Measurements from ENCODE around the gene TSC22D2. TPM values are rescaled to one million over a fixed set of nuclear protein-coding genes. Genes with fewer than 3 reads are reported as not detected.

TSC22D2 gene
- total RNA-seq, 1 experiment from 2014 or later, result 43.1 TPM

DNA sequence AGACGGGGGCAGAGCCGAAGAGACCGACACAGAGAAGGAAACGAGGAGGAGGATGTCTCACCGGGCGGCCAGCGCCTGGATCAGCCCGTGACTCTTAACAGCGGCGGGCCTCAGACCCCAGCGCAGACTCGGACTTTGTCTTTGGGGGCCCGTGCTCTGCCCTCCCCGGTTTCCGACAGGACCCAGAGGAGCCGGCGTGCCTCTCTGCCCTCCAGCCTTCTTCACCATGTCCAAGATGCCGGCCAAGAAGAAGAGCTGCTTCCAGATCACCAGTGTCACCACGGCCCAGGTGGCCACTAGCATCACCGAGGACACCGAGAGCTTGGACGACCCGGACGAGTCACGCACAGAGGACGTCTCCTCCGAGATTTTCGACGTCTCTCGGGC lies 1.0 kb downstream of the TSC22D2 start:
- DNase-seq (ENCODE audit: low read depth, low spot score), result no peak
- TF ChIP-seq SIN3A (IDR thresholded peaks at IDR 0.05; ENCODE audit: borderline replicate concordance, insufficient read depth, low read depth, low read length) (0 out of 2 replicates have a peak, but pooled peaks have one; percentile 9), TCF7L2 (IDR thresholded peaks at IDR 0.05; ENCODE audit: low read depth, low read length) (no peak)
- intact Hi-C loops (cut with micrococcal nuclease; ENCODE audit: unreplicated experiment) (no loop called here), in situ Hi-C loops (cut with HindIII; ENCODE audit: low pct_unique_long_range_greater_than_20kb, low sequenced_read_pairs) (no loop called here)
- Histone ChIP-seq H3K27me3 (ENCODE audit: control insufficient read depth, insufficient read depth, low read length) (no peaks in the 10 kb centered on the region), H3K9me3 (ENCODE audit: control insufficient read depth, insufficient read depth, low read depth, low read length) (no peaks in the 10 kb centered on the region), H3K36me3 (ENCODE audit: control insufficient read depth, insufficient read depth, low read length) (peaks cover 29% of the 10 kb centered on the region), H3K4me3 (ENCODE audit: low read depth in 2 of 2, low read length in 2 of 2) (peak overlapping the region; percentile 87 to 93), H3K4me1 (ENCODE audit: control insufficient read depth, insufficient read depth, low read length) (peaks cover 9% of the 10 kb centered on the region), H3K27ac (ENCODE audit: low read length) (peak overlapping the region; percentile 100)
- BruUV-seq (replicated peaks), result TSS peak; percentile 59
- POLR2A ChIA-PET, result interaction anchor here (0.5 to 1.5 kb wide), 15 partner anchors 9 to 446 kb away, joined by 3 to 8 read pairs (median 5); no protein-coding TSS in a partner anchor
- ATAC-seq, result peak; percentile 5; the same call in 1 of the 2 replicates
- CTCF ChIA-PET, result interaction anchor here (0.6 to 1.7 kb wide), 5 partner anchors 38 to 249 kb away, joined by 3 to 12 read pairs (median 5); no protein-coding TSS in a partner anchor

DNA sequence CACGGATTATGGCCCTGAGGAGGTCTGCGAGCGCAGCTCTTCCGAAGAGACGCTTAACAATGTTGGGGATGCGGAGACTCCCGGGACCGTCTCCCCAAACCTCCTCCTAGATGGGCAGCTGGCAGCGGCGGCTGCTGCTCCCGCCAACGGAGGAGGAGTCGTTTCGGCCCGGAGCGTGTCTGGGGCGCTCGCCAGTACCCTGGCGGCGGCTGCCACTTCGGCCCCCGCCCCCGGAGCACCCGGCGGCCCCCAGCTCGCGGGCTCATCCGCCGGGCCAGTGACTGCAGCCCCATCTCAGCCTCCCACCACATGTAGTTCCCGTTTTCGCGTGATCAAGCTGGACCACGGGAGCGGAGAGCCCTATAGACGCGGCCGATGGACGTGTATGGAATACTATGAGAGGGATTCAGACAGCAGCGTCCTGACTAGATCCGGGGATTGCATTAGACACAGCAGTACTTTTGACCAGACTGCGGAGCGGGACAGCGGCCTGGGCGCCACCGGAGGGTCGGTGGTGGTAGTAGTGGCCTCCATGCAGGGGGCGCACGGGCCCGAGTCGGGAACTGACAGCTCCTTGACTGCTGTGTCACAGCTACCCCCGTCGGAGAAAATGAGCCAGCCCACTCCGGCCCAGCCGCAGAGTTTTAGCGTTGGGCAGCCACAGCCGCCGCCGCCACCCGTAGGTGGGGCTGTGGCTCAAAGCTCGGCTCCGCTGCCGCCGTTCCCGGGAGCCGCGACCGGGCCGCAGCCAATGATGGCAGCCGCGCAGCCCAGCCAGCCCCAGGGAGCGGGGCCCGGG lies 1.6 kb downstream of the TSC22D2 start:
- POLR2A ChIA-PET, result interaction anchor here (0.5 to 1.4 kb wide), 6 partner anchors 34 to 330 kb away, joined by 3 to 6 read pairs (median 4); no protein-coding TSS in a partner anchor
- H3K36me3 ChIP-seq (ENCODE audit: control insufficient read depth, insufficient read depth, low read length), result peaks cover 35% of the 10 kb centered on the region
- CTCF ChIA-PET, result interaction anchor here (0.6 to 1.3 kb wide), 4 partner anchors 64 to 249 kb away, joined by 4 to 12 read pairs (median 6); no protein-coding TSS in a partner anchor
- TF ChIP-seq TCF7L2 (IDR thresholded peaks at IDR 0.05; ENCODE audit: low read depth, low read length) (no peak), SIN3A (IDR thresholded peaks at IDR 0.05; ENCODE audit: borderline replicate concordance, insufficient read depth, low read depth, low read length) (peak; percentile 81)
- TF ChIP-seq, protein P1, sequence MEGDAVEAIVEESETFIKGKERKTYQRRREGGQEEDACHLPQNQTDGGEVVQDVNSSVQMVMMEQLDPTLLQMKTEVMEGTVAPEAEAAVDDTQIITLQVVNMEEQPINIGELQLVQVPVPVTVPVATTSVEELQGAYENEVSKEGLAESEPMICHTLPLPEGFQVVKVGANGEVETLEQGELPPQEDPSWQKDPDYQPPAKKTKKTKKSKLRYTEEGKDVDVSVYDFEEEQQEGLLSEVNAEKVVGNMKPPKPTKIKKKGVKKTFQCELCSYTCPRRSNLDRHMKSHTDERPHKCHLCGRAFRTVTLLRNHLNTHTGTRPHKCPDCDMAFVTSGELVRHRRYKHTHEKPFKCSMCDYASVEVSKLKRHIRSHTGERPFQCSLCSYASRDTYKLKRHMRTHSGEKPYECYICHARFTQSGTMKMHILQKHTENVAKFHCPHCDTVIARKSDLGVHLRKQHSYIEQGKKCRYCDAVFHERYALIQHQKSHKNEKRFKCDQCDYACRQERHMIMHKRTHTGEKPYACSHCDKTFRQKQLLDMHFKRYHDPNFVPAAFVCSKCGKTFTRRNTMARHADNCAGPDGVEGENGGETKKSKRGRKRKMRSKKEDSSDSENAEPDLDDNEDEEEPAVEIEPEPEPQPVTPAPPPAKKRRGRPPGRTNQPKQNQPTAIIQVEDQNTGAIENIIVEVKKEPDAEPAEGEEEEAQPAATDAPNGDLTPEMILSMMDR (IDR thresholded peaks at IDR 0.05), result peak; percentile 79
- no TSS peak for BruUV-seq (replicated peaks)
- intact Hi-C loops (cut with micrococcal nuclease; ENCODE audit: unreplicated experiment) (loop anchor here (5.0 kb wide), 1 partner anchor 38 kb away; no protein-coding TSS in a partner anchor), in situ Hi-C loops (cut with HindIII; ENCODE audit: low pct_unique_long_range_greater_than_20kb, low sequenced_read_pairs) (no loop called here)
- DNase-seq (ENCODE audit: low read depth, low spot score) (no peak), ATAC-seq (peak; percentile 17)
- H3K27me3 ChIP-seq (ENCODE audit: control insufficient read depth, insufficient read depth, low read length), result no peaks in the 10 kb centered on the region
- H3K4me1 ChIP-seq (ENCODE audit: control insufficient read depth, insufficient read depth, low read length), result peaks cover 14% of the 10 kb centered on the region
- H3K4me3 ChIP-seq (ENCODE audit: low read depth in 2 of 2, low read length in 2 of 2), result peak overlapping the region; percentile 87 to 93
- H3K9me3 ChIP-seq (ENCODE audit: control insufficient read depth, insufficient read depth, low read depth, low read length), result no peaks in the 10 kb centered on the region
- H3K27ac ChIP-seq (ENCODE audit: low read length), result peak overlapping the region; percentile 100

DNA sequence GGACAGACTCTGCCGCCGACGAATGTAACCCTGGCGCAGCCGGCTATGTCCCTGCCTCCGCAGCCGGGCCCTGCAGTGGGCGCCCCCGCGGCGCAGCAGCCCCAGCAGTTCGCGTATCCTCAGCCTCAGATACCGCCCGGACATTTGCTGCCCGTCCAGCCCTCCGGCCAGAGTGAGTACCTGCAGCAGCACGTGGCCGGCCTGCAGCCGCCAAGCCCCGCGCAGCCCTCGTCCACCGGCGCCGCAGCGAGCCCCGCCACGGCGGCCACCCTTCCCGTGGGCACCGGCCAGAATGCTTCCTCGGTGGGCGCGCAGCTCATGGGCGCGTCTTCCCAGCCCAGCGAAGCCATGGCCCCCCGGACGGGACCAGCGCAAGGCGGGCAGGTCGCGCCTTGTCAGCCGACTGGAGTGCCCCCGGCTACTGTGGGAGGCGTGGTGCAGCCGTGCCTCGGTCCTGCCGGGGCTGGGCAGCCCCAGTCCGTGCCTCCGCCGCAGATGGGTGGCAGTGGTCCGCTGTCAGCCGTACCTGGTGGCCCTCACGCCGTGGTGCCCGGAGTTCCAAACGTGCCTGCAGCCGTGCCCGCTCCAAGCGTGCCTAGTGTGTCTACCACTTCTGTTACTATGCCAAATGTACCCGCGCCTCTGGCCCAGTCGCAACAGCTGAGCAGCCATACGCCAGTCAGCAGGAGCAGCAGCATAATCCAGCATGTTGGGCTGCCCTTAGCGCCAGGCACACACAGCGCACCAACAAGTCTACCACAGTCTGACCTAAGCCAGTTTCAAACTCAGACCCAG lies 2.4 kb downstream of the TSC22D2 start:
- ATAC-seq, result peak; percentile 7; the same call in 1 of the 2 replicates
- no peaks in the 10 kb centered on the region for H3K9me3 ChIP-seq (ENCODE audit: control insufficient read depth, insufficient read depth, low read depth, low read length)
- in situ Hi-C loops (cut with HindIII; ENCODE audit: low pct_unique_long_range_greater_than_20kb, low sequenced_read_pairs), result no loop called here

More for the DNA sequence above, 2.4 kb downstream of the TSC22D2 start:
- Histone ChIP-seq H3K4me1 (ENCODE audit: control insufficient read depth, insufficient read depth, low read length) (peaks cover 22% of the 10 kb centered on the region), H3K27ac (ENCODE audit: low read length) (peak overlapping the region; percentile 100), H3K36me3 (ENCODE audit: control insufficient read depth, insufficient read depth, low read length) (peaks cover 40% of the 10 kb centered on the region), H3K27me3 (ENCODE audit: control insufficient read depth, insufficient read depth, low read length) (no peaks in the 10 kb centered on the region), H3K4me3 (ENCODE audit: low read depth in 2 of 2, low read length in 2 of 2) (peak overlapping the region; percentile 87 to 93)
- POLR2A ChIA-PET, result interaction anchor here (1.4 kb wide), 1 partner anchor 63 kb away, joined by 5 read pairs; no protein-coding TSS in a partner anchor
- no peak for DNase-seq (ENCODE audit: low read depth, low spot score)
- intact Hi-C loops (cut with micrococcal nuclease; ENCODE audit: unreplicated experiment), result loop anchor here (1.0 to 5.0 kb wide), 2 partner anchors 37 to 85 kb away; no protein-coding TSS in a partner anchor
- CTCF ChIA-PET, result interaction anchor here (1.3 kb wide), 1 partner anchor 65 kb away, joined by 4 read pairs; no protein-coding TSS in a partner anchor
- TF ChIP-seq, protein P2, sequence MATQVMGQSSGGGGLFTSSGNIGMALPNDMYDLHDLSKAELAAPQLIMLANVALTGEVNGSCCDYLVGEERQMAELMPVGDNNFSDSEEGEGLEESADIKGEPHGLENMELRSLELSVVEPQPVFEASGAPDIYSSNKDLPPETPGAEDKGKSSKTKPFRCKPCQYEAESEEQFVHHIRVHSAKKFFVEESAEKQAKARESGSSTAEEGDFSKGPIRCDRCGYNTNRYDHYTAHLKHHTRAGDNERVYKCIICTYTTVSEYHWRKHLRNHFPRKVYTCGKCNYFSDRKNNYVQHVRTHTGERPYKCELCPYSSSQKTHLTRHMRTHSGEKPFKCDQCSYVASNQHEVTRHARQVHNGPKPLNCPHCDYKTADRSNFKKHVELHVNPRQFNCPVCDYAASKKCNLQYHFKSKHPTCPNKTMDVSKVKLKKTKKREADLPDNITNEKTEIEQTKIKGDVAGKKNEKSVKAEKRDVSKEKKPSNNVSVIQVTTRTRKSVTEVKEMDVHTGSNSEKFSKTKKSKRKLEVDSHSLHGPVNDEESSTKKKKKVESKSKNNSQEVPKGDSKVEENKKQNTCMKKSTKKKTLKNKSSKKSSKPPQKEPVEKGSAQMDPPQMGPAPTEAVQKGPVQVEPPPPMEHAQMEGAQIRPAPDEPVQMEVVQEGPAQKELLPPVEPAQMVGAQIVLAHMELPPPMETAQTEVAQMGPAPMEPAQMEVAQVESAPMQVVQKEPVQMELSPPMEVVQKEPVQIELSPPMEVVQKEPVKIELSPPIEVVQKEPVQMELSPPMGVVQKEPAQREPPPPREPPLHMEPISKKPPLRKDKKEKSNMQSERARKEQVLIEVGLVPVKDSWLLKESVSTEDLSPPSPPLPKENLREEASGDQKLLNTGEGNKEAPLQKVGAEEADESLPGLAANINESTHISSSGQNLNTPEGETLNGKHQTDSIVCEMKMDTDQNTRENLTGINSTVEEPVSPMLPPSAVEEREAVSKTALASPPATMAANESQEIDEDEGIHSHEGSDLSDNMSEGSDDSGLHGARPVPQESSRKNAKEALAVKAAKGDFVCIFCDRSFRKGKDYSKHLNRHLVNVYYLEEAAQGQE (IDR thresholded peaks at IDR 0.05; ENCODE audit: insufficient read depth in 1 of 2, low read depth in 2 of 2, low read length in 1 of 2), result no peak
- no peak; the same call in 1 of the 2 replicates for TF ChIP-seq TCF7L2 (IDR thresholded peaks at IDR 0.05; ENCODE audit: low read depth, low read length)
- TF ChIP-seq POLR2AphosphoS5 (IDR thresholded peaks at IDR 0.05; ENCODE audit: low read depth, low read length), result peak; percentile 35; the same call in 1 of the 2 replicates
- TF ChIP-seq, protein P1 (IDR thresholded peaks at IDR 0.05), result peak; percentile 52
- TF ChIP-seq SIN3A (IDR thresholded peaks at IDR 0.05; ENCODE audit: borderline replicate concordance, insufficient read depth, low read depth, low read length), result peak; percentile 88; the same call in 1 of the 2 replicates
- no TSS peak for BruUV-seq (replicated peaks)
